Panc1 (cell line): ENCODE data around the gene SEZ6L. TPM values are rescaled to one million over a fixed set of nuclear protein-coding genes. Genes with fewer than 3 reads are reported as not detected.

ENCODE experiments used
- ATAC-seq: fragments of 200-7000 bp; cut with Tn5 transposase; 2 replicates; pipeline ENCODE4 v1.9.1; 2020; ENCODE audit warnings: mild to moderate bottlenecking, moderate library complexity
- BruUV-seq: library from RNA; stranded (reverse); fragments of 400-500 nt; replicated peaks from 2 replicates; lab custom pipeline; 2021; lab: Mats Ljungman, UMichigan
- CTCF ChIA-PET: fragments of 300-600 bp; sonication (Branson Sonifier 250); formaldehyde crosslinking; loops from one replicate; lab custom pipeline; 2022; ENCODE audit warnings: antibody characterized with exemption; lab: Charles Lee
- POLR2A ChIA-PET: fragments of 300-600 bp; sonication (Branson Sonifier 250); formaldehyde crosslinking; loops from one replicate; lab custom pipeline; 2022; ENCODE audit warnings: antibody characterized with exemption; lab: Charles Lee
- DNase-seq: peaks from one replicate; pipeline ENCODE4 v3.0.0-alpha.2; 2010; ENCODE audit warnings: low read depth, low spot score
- H3K27ac ChIP-seq: 2 replicates; pipeline ENCODE4 v1.5.1; 2011; ENCODE audit warnings: mild to moderate bottlenecking, low read length, inconsistent platforms
- H3K27me3 ChIP-seq: fragments of 200-500 bp; sonication (Bioruptor generic); 2 replicates; pipeline ENCODE4 v1.6.0; 2014; ENCODE audit warnings: low read length, inconsistent platforms; ENCODE audit not compliant: control insufficient read depth, insufficient read depth
- H3K36me3 ChIP-seq: fragments of 200-500 bp; sonication (Bioruptor generic); 2 replicates; pipeline ENCODE4 v1.5.1; 2014; ENCODE audit warnings: inconsistent platforms, mild to moderate bottlenecking, low read length, moderate library complexity; ENCODE audit not compliant: control insufficient read depth, insufficient read depth
- H3K4me1 ChIP-seq: 2 replicates; pipeline ENCODE4 v1.5.1; 2011; ENCODE audit warnings: inconsistent platforms, mild to moderate bottlenecking, low read length, moderate library complexity; ENCODE audit not compliant: control insufficient read depth, insufficient read depth
- H3K4me3 ChIP-seq, 2 experiments: 2 replicates each; pipeline ENCODE4 v1.5.1; 2011 to 2012; ENCODE audit warnings: low read depth in 2 of 2, low read length in 2 of 2, mild to moderate bottlenecking in 2 of 2, inconsistent platforms in 1 of 2, moderate library complexity in 1 of 2
- H3K9me3 ChIP-seq: fragments of 200-500 bp; sonication (Bioruptor generic); 2 replicates; pipeline ENCODE4 v1.5.1; 2014; ENCODE audit warnings: low read depth, mild to moderate bottlenecking, inconsistent platforms, low read length, moderate library complexity; ENCODE audit not compliant: control insufficient read depth, insufficient read depth
- CTCF ChIP-seq: fragments of 450-650 bp; IDR thresholded peaks from 2 replicates; pipeline ENCODE4 v1.5.1; 2017; ENCODE audit warnings: mild to moderate bottlenecking
- POLR2AphosphoS5 ChIP-seq: IDR thresholded peaks from 2 replicates; pipeline ENCODE4 v1.6.1; 2012; ENCODE audit warnings: mild to moderate bottlenecking, low read depth, low read length, moderate library complexity
- REST ChIP-seq, 2 experiments: IDR thresholded peaks; 2 replicates each; pipeline ENCODE4 v1.6.1; 2011 to 2012; ENCODE audit warnings: low read depth in 2 of 2, control low read depth in 1 of 2, low read length in 1 of 2, mild to moderate bottlenecking in 1 of 2, moderate library complexity in 1 of 2; ENCODE audit not compliant: insufficient read depth in 1 of 2
- SIN3A ChIP-seq: IDR thresholded peaks from 2 replicates; pipeline ENCODE4 v1.6.1; 2012; ENCODE audit warnings: low read depth, mild to moderate bottlenecking, low read length, moderate library complexity, borderline replicate concordance; ENCODE audit not compliant: insufficient read depth
- TCF7L2 ChIP-seq: IDR thresholded peaks from 2 replicates; pipeline ENCODE4 v1.6.1; 2011; ENCODE audit warnings: mild to moderate bottlenecking, low read depth, low read length, inconsistent platforms
- in situ Hi-C: cut with HindIII; loops from 2 replicates; pipeline ENCODE4 v1.10.0; 2016; ENCODE audit warnings: low sequenced_read_pairs, low pct_unique_long_range_greater_than_20kb
- intact Hi-C: fragments of 100-400 bp; cut with micrococcal nuclease; formaldehyde crosslinking; loops from one replicate; pipeline ENCODE4 v1.10.0; 2022; ENCODE audit not compliant: unreplicated experiment
- total RNA-seq: library from RNA; stranded (reverse); gene quantifications from one replicate; pipeline ENCODE4 v1.2.1, GENCODE V29; 2021; ENCODE audit not compliant: unreplicated experiment

SEZ6L gene
- total RNA-seq, 1 experiment from 2014 or later = not detected

- no peak for DNase-seq
- intact Hi-C loops = no loop called here
Measured at GRCh38 chr22:26161746-26162145, 7.5 kb upstream of the SEZ6L start.

GRCh38 chr22:26162926-26163325 lies 6.3 kb upstream of the SEZ6L start:
- no TSS peak for BruUV-seq
- TF ChIP-seq REST (IDR thresholded peaks at IDR 0.05; ENCODE audit: insufficient read depth in 1 of 2, low read depth in 2 of 2, low read length in 1 of 2) (no peak), POLR2AphosphoS5 (no peak), CTCF (no peak), TCF7L2 (no peak), SIN3A (no peak)
- in situ Hi-C loops = no loop called here
- CTCF ChIA-PET = no interaction called here
- POLR2A ChIA-PET = no interaction called here
- intact Hi-C loops = no loop called here
- Histone ChIP-seq H3K4me3 (no peak overlapping the region), H3K9me3 (no peaks in the 10 kb centered on the region), H3K27me3 (peaks cover 3% of the 10 kb centered on the region; the same call in 1 of the 2 replicates), H3K27ac (no peak overlapping the region), H3K36me3 (no peaks in the 10 kb centered on the region), H3K4me1 (no peaks in the 10 kb centered on the region)
- DNase-seq = no peak
- ATAC-seq = no peak

More at GRCh38 chr22:26161746-26162145, 7.5 kb upstream of the SEZ6L start:
- BruUV-seq = no TSS peak
- no peak for TF ChIP-seq TCF7L2
- no peak for TF ChIP-seq CTCF
- no peak for TF ChIP-seq POLR2AphosphoS5
- no peak for TF ChIP-seq SIN3A
- TF ChIP-seq REST (IDR thresholded peaks at IDR 0.05; ENCODE audit: insufficient read depth in 1 of 2, low read depth in 2 of 2, low read length in 1 of 2) = no peak
- Histone ChIP-seq H3K9me3 (no peaks in the 10 kb centered on the region), H3K27ac (no peak overlapping the region), H3K4me1 (no peaks in the 10 kb centered on the region), H3K27me3 (peaks cover 3% of the 10 kb centered on the region; the same call in 1 of the 2 replicates), H3K36me3 (no peaks in the 10 kb centered on the region), H3K4me3 (no peak overlapping the region)
- POLR2A ChIA-PET = no interaction called here
- CTCF ChIA-PET = no interaction called here
- no peak for ATAC-seq
- in situ Hi-C loops = no loop called here
